Urothelium cell line (cell line): ENCODE measurements around the gene IL18BP.

Experiments used
- DNase-seq: peaks from one replicate; pipeline ENCODE4 v3.0.0; 2011; ENCODE audit warnings: low spot score, mixed read lengths
- FAIRE-seq: peaks from 2 replicates; lab custom pipeline; 2011; peaks lifted over from hg19 to GRCh38; lab: Jason Lieb, UNC

Gene IL18BP

GRCh38 chr11:71996517-71996916 lies 2.2 kb upstream of the IL18BP start:
- no peak for FAIRE-seq
- no peak for DNase-seq

GRCh38 chr11:71996946-71997345 lies 1.8 kb upstream of the IL18BP start:
- DNase-seq (no peak), FAIRE-seq (no peak)

GRCh38 chr11:71997594-71997993 lies 1.1 kb upstream of the IL18BP start:
- DNase-seq: no peak
- FAIRE-seq: no peak

GRCh38 chr11:71998061-71998460 lies 648 bp upstream of the IL18BP start:
- no peak for FAIRE-seq
- DNase-seq: no peak

- DNase-seq: no peak
- FAIRE-seq: no peak
Observed at GRCh38 chr11:71999362-71999761, 653 bp downstream of the IL18BP start.

- no peak for DNase-seq
- FAIRE-seq: no peak
Observed at GRCh38 chr11:71999798-72000197, 1.1 kb downstream of the IL18BP start.

- DNase-seq (no peak), FAIRE-seq (no peak)
Observed at GRCh38 chr11:72000202-72000867, 1.6 kb downstream of the IL18BP start.

GRCh38 chr11:72001285-72001684 lies 2.6 kb downstream of the IL18BP start:
- no peak for DNase-seq
- no peak for FAIRE-seq

- FAIRE-seq (no peak), DNase-seq (no peak)
Observed at GRCh38 chr11:72001834-72002591, 3.3 kb downstream of the IL18BP start.

GRCh38 chr11:72002841-72003775 lies 4.4 kb downstream of the IL18BP start:
- DNase-seq (no peak), FAIRE-seq (no peak)

GRCh38 chr11:72003776-72004171 lies 5.1 kb downstream of the IL18BP start:
- DNase-seq (no peak), FAIRE-seq (no peak)

GRCh38 chr11:72004515-72005346 lies 6.0 kb downstream of the IL18BP start:
- FAIRE-seq (no peak), DNase-seq (no peak)

- DNase-seq: no peak
- no peak for FAIRE-seq
Observed at GRCh38 chr11:72005347-72006260, 6.9 kb downstream of the IL18BP start.

- FAIRE-seq: no peak
- DNase-seq: no peak
Observed at GRCh38 chr11:72006309-72007088, 7.8 kb downstream of the IL18BP start.

- FAIRE-seq (no peak), DNase-seq (no peak)
Observed at GRCh38 chr11:72007089-72007476, 8.4 kb downstream of the IL18BP start.

GRCh38 chr11:72007587-72007986 lies 8.9 kb downstream of the IL18BP start:
- FAIRE-seq (no peak), DNase-seq (no peak)

GRCh38 chr11:72008728-72009127 lies 10.0 kb downstream of the IL18BP start:
- no peak for FAIRE-seq
- DNase-seq: no peak

- no peak for DNase-seq
- no peak for FAIRE-seq
Observed at GRCh38 chr11:72009156-72009555, 10.4 kb downstream of the IL18BP start.
